GM12872 (cell line): ENCODE data around the gene SOHLH1.

Source experiments
- CTCF ChIP-seq: IDR thresholded peaks from 3 replicates; pipeline ENCODE4 v1.5.1; 2011; ENCODE audit warnings: low read depth, mild to moderate bottlenecking, low read length, moderate library complexity; ENCODE audit not compliant: insufficient read depth

SOHLH1 gene

GRCh38 chr9:135736272-135736978 lies 37.1 kb upstream of the SOHLH1 start:
- TF ChIP-seq CTCF, result no peak

DNA sequence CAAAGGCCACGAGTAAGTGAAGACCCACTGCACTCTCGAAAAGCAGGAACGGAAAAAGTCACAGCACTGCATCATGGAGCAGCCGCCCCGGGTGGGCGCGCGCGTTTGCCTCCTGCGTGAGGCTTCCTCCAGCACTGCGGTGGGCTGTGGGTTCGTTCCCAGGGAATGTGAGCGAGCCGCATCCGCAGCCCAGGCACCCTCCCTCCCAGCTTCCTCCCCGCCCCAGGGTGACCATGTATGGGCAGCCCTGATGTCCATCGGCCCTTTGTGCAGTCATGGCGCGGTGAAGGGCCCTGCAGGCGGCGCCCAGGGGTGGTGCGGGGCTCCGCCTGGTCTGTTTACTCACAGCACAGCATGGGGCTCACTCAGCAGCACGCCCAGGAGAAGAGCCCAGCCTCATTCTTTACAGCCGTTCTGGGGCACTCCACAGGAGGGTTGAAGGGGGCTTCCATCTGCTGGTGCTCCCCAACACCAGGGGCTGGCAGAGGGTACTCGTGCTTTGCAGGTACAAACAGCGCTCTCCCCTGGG lies 35.4 kb upstream of the SOHLH1 start:
- no peak for TF ChIP-seq CTCF

DNA sequence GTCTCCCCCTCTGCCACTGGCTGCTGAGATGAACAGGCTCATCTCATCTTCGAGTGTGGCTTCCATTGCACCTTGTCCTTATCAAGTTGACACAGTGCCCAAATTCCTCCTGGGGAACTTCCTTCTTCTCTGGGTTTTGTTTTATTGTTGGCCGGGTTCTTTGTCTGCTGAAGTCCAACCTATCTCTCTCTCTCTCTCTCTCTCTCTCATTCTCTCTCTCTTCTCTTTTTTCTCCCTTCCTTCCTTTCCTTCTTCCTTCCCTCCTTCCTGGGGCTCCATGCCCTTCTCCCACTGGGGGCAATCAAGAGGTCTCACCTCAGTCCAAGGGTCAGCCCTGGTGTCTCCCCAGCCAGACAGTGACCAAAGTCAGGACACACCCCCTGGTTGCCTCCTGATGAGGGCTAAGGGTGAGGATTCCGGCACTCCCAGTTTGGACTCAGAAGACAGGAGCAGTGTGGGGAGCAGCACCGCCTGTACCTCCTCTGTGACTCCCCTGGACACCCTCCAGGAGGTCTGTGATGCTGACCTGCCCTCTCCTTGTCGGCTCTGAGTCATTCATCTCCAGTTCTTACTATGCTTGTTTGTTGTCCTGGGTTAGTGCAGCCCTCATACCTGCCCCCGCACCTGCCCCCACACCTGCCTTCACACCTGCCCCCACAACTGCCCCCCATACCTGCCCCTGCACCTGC lies 33.4 kb upstream of the SOHLH1 start:
- TF ChIP-seq CTCF, result no peak

GRCh38 chr9:135731454-135731853 lies 32.2 kb upstream of the SOHLH1 start:
- no peak for TF ChIP-seq CTCF

GRCh38 chr9:135729480-135729879 lies 30.2 kb upstream of the SOHLH1 start:
- TF ChIP-seq CTCF, result no peak

DNA sequence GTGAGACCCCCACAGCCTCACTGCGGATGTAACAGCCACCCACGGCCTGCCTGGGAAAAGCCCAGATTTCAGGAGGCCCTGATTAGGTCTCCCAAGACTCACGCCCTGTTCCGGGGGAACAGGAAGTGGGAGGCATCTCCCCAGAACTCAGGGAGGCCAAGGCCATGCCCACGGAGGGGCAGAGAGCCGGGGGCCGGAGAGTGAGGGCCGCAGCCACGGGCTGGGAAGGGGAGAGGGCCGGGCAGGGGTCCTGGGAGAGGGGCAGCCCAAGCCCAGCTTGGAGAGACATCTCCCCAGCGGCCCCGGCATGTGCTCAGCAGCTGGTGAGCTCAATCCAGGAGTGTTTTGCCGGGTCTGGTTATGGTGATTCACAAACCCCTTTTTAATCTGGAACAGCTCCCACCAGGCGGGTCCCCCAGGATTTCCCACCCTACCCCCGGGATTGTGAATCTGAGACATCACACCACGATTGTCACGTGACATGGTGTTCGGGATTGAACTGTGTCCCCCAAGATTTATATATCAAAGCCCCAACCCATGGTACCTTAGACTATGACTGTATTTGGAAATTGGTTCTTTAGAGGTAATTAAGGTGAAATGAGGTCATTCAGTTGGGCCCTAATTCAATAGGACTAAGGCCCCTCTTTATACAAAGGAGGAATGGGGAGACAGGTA lies 29.3 kb upstream of the SOHLH1 start:
- no peak for TF ChIP-seq CTCF

GRCh38 chr9:135727257-135727875 lies 28.1 kb upstream of the SOHLH1 start:
- TF ChIP-seq CTCF, result no peak
